ENCODE results near the gene GPC1.

The GPC1 gene

GRCh38 chr2:240501531-240501991 is 66.1 kb downstream of the GPC1 start:
- no peak for ATAC-seq
- no peak for TF ChIP-seq RARB (CRISPR knock-in tag; IDR thresholded peaks at IDR 0.05)
- TF ChIP-seq CSDC2 (CRISPR knock-in tag; IDR thresholded peaks at IDR 0.05) = no peak
- TF ChIP-seq ARNTL (CRISPR knock-in tag; IDR thresholded peaks at IDR 0.05; ENCODE audit: borderline replicate concordance, low read depth) = no peak
- no peak for TF ChIP-seq TCF4 (CRISPR knock-in tag; IDR thresholded peaks at IDR 0.05; ENCODE audit: borderline replicate concordance)
- TF ChIP-seq TOX (CRISPR knock-in tag; IDR thresholded peaks at IDR 0.05; ENCODE audit: borderline replicate concordance) = no peak
- TF ChIP-seq CREB5 (CRISPR knock-in tag; IDR thresholded peaks at IDR 0.05; ENCODE audit: low read depth) = no peak
- TF ChIP-seq TSHZ2 (CRISPR knock-in tag; IDR thresholded peaks at IDR 0.05) = no peak
- TF ChIP-seq ZNF565 (CRISPR knock-in tag; conservative IDR thresholded peaks at IDR 0.05; ENCODE audit: low read depth) = no peak
- TF ChIP-seq CSRNP3 (CRISPR knock-in tag; IDR thresholded peaks at IDR 0.05) = no peak
- TF ChIP-seq ZFP30 (CRISPR knock-in tag; IDR thresholded peaks at IDR 0.05) = no peak
- no peak for TF ChIP-seq BACH2 (CRISPR knock-in tag; IDR thresholded peaks at IDR 0.05; ENCODE audit: borderline replicate concordance)
- no peak for TF ChIP-seq OSR1 (CRISPR knock-in tag; IDR thresholded peaks at IDR 0.05)
- no peak for TF ChIP-seq GLIS3 (CRISPR knock-in tag; IDR thresholded peaks at IDR 0.05)
- TF ChIP-seq PPARA (CRISPR knock-in tag; IDR thresholded peaks at IDR 0.05; ENCODE audit: borderline replicate concordance) = no peak
- no peak for TF ChIP-seq POU6F1 (CRISPR knock-in tag; IDR thresholded peaks at IDR 0.05; ENCODE audit: borderline replicate concordance, low read depth)
- TF ChIP-seq ZC3H10 (CRISPR knock-in tag; IDR thresholded peaks at IDR 0.05) = no peak
- no peak for TF ChIP-seq ISL1 (CRISPR knock-in tag; IDR thresholded peaks at IDR 0.05)
- no peak for TF ChIP-seq SNAI2 (CRISPR knock-in tag; IDR thresholded peaks at IDR 0.05)
- no peak for TF ChIP-seq ZNF70 (CRISPR knock-in tag; IDR thresholded peaks at IDR 0.05)

- no peak for ATAC-seq
- TF ChIP-seq TSHZ2 (CRISPR knock-in tag; IDR thresholded peaks at IDR 0.05) (no peak), ZC3H10 (CRISPR knock-in tag; IDR thresholded peaks at IDR 0.05) (no peak), CREB5 (CRISPR knock-in tag; IDR thresholded peaks at IDR 0.05; ENCODE audit: low read depth) (no peak), TCF4 (CRISPR knock-in tag; IDR thresholded peaks at IDR 0.05; ENCODE audit: borderline replicate concordance) (no peak), TOX (CRISPR knock-in tag; IDR thresholded peaks at IDR 0.05; ENCODE audit: borderline replicate concordance) (no peak), ZFP30 (CRISPR knock-in tag; IDR thresholded peaks at IDR 0.05) (no peak), ISL1 (CRISPR knock-in tag; IDR thresholded peaks at IDR 0.05) (no peak), POU6F1 (CRISPR knock-in tag; IDR thresholded peaks at IDR 0.05; ENCODE audit: borderline replicate concordance, low read depth) (no peak), ARNTL (CRISPR knock-in tag; IDR thresholded peaks at IDR 0.05; ENCODE audit: borderline replicate concordance, low read depth) (no peak), GLIS3 (CRISPR knock-in tag; IDR thresholded peaks at IDR 0.05) (no peak), SNAI2 (CRISPR knock-in tag; IDR thresholded peaks at IDR 0.05) (no peak)
Observed at GRCh38 chr2:240502059-240502429, 66.6 kb downstream of the GPC1 start.
